ENCODE results near the gene PLD2. TPM values are rescaled to one million over a fixed set of nuclear protein-coding genes. Genes with fewer than 3 reads are reported as not detected.

PLD2 gene
- 20.0 and 41.6 TPM in 2 replicates for total RNA-seq

- no peak for TF ChIP-seq CTCF (IDR thresholded peaks at IDR 0.05; ENCODE audit: insufficient read depth, low read length, severe bottlenecking)
- FAIRE-seq (no peak), DNase-seq (ENCODE audit: low read depth) (peak; percentile 69)
- no peaks in the 10 kb centered on the region for H3K27me3 ChIP-seq (ENCODE audit: control insufficient read depth, insufficient read depth, low read length)
- H3K36me3 ChIP-seq (ENCODE audit: control insufficient read depth, insufficient read depth, low read length), result peaks cover 22% of the 10 kb centered on the region
- peak within 1 kb of the TSS; percentile 87 for H3K4me3 ChIP-seq (ENCODE audit: low read depth, low read length)
These were observed at the start of gene PLD2 for GRCh38 chr17:4806777-4807604. PLD2 (plus strand) TSS chr17:4807152; CDS start chr17:4807773, 621 bp downstream.

- no peaks in the 10 kb centered on the region for H3K36me3 ChIP-seq (ENCODE audit: control insufficient read depth, insufficient read depth, low read length)
- no peak overlapping the region for H3K4me3 ChIP-seq (ENCODE audit: low read depth, low read length)
- FAIRE-seq (no peak), DNase-seq (ENCODE audit: low read depth) (no peak)
- H3K27me3 ChIP-seq (ENCODE audit: control insufficient read depth, insufficient read depth, low read length), result peaks cover 2% of the 10 kb centered on the region
- TF ChIP-seq CTCF (IDR thresholded peaks at IDR 0.05; ENCODE audit: insufficient read depth, low read length, severe bottlenecking), result no peak
These were observed 47.1 kb upstream of the PLD2 start for GRCh38 chr17:4759776-4760236.

GRCh38 chr17:4764595-4764994 is 42.4 kb upstream of the PLD2 start:
- H3K4me3 ChIP-seq (ENCODE audit: low read depth, low read length), result no peak overlapping the region
- no peaks in the 10 kb centered on the region for H3K27me3 ChIP-seq (ENCODE audit: control insufficient read depth, insufficient read depth, low read length)
- no peak for DNase-seq (ENCODE audit: low read depth)
- H3K36me3 ChIP-seq (ENCODE audit: control insufficient read depth, insufficient read depth, low read length), result no peaks in the 10 kb centered on the region
- TF ChIP-seq CTCF (IDR thresholded peaks at IDR 0.05; ENCODE audit: insufficient read depth, low read length, severe bottlenecking), result no peak
- no peak for FAIRE-seq

GRCh38 chr17:4766201-4766600 is 40.8 kb upstream of the PLD2 start:
- TF ChIP-seq CTCF (IDR thresholded peaks at IDR 0.05; ENCODE audit: insufficient read depth, low read length, severe bottlenecking), result no peak
- FAIRE-seq, result no peak
- DNase-seq (ENCODE audit: low read depth), result no peak
- no peaks in the 10 kb centered on the region for H3K27me3 ChIP-seq (ENCODE audit: control insufficient read depth, insufficient read depth, low read length)
- H3K36me3 ChIP-seq (ENCODE audit: control insufficient read depth, insufficient read depth, low read length), result no peaks in the 10 kb centered on the region
- no peak overlapping the region for H3K4me3 ChIP-seq (ENCODE audit: low read depth, low read length)

- no peak for TF ChIP-seq CTCF (IDR thresholded peaks at IDR 0.05; ENCODE audit: insufficient read depth, low read length, severe bottlenecking)
- DNase-seq (ENCODE audit: low read depth) (no peak), FAIRE-seq (no peak)
- H3K4me3 ChIP-seq (ENCODE audit: low read depth, low read length), result no peak overlapping the region
- H3K36me3 ChIP-seq (ENCODE audit: control insufficient read depth, insufficient read depth, low read length), result no peaks in the 10 kb centered on the region
- H3K27me3 ChIP-seq (ENCODE audit: control insufficient read depth, insufficient read depth, low read length), result no peaks in the 10 kb centered on the region
These were observed 40.2 kb upstream of the PLD2 start for GRCh38 chr17:4766723-4767122.

Measured in bronchial epithelial cell (primary cell).